Nephron (organoid): Measurements from ENCODE around the gene C15orf62.

Experiments
- H3K27ac Mint-ChIP-seq, 3 experiments: 2 replicates each; pipeline ENCODE4 v1.8.0; 2020; ENCODE audit warnings: mixed read lengths in 3 of 3, mild to moderate bottlenecking in 2 of 3, moderate library complexity in 1 of 3
- H3K27me3 Mint-ChIP-seq: 2 replicates; pipeline ENCODE4 v1.8.0; 2021; ENCODE audit warnings: low read depth, mild to moderate bottlenecking, moderate library complexity, mixed read lengths
- H3K36me3 Mint-ChIP-seq: 2 replicates; pipeline ENCODE4 v1.8.0; 2020; ENCODE audit warnings: low read depth, mixed read lengths
- H3K4me1 Mint-ChIP-seq: 2 replicates; pipeline ENCODE4 v1.8.0; 2020; ENCODE audit warnings: mixed read lengths
- H3K4me3 Mint-ChIP-seq, 3 experiments: 2 replicates each; pipeline ENCODE4 v1.8.0; 2020; ENCODE audit warnings: mild to moderate bottlenecking in 3 of 3, mixed read lengths in 3 of 3, moderate library complexity in 2 of 3
- H3K9me3 Mint-ChIP-seq: 2 replicates; pipeline ENCODE4 v1.8.0; 2020; ENCODE audit warnings: mixed read lengths
- CTCF ChIP-seq, 3 experiments: fragments of 200-600 bp; sonication (generic); IDR thresholded peaks; one replicate each; pipeline ENCODE4 v1.5.0; 2021; ENCODE audit warnings: antibody characterized with exemption in 3 of 3; ENCODE audit not compliant: unreplicated experiment in 3 of 3

Gene C15orf62

GRCh38 chr15:40771242-40771641 is 1.5 kb downstream of the C15orf62 start:
- Mint-ChIP-seq H3K27me3 (no peaks in the 10 kb centered on the region), H3K9me3 (no peaks in the 10 kb centered on the region), H3K27ac (peak overlapping the region in 1 of 3 experiments; percentile 52), H3K4me1 (peaks cover 12% of the 10 kb centered on the region), H3K36me3 (peaks cover 11% of the 10 kb centered on the region), H3K4me3 (no peak overlapping the region)
- no peak for TF ChIP-seq CTCF (IDR thresholded peaks at IDR 0.05; ENCODE audit: unreplicated experiment in 3 of 3)

- Mint-ChIP-seq H3K9me3 (no peaks in the 10 kb centered on the region), H3K36me3 (peaks cover 18% of the 10 kb centered on the region), H3K4me3 (no peak overlapping the region), H3K27ac (no peak overlapping the region), H3K27me3 (no peaks in the 10 kb centered on the region), H3K4me1 (peaks cover 12% of the 10 kb centered on the region)
- no peak for TF ChIP-seq CTCF (IDR thresholded peaks at IDR 0.05; ENCODE audit: unreplicated experiment in 3 of 3)
These were observed 2.2 kb downstream of the C15orf62 start for GRCh38 chr15:40772014-40772413.

- TF ChIP-seq CTCF (IDR thresholded peaks at IDR 0.05; ENCODE audit: unreplicated experiment in 3 of 3), result no peak
- no peak overlapping the region for H3K4me3 Mint-ChIP-seq
- H3K27ac Mint-ChIP-seq, result no peak overlapping the region
- H3K9me3 Mint-ChIP-seq, result no peaks in the 10 kb centered on the region
- peaks cover 12% of the 10 kb centered on the region for H3K4me1 Mint-ChIP-seq
- peaks cover 25% of the 10 kb centered on the region for H3K36me3 Mint-ChIP-seq
- H3K27me3 Mint-ChIP-seq, result no peaks in the 10 kb centered on the region
These were observed 3.7 kb downstream of the C15orf62 start for GRCh38 chr15:40773496-40773895.

GRCh38 chr15:40773902-40774301 is 4.1 kb downstream of the C15orf62 start:
- Mint-ChIP-seq H3K4me3 (no peak overlapping the region), H3K27ac (no peak overlapping the region), H3K4me1 (peaks cover 12% of the 10 kb centered on the region), H3K27me3 (no peaks in the 10 kb centered on the region), H3K9me3 (no peaks in the 10 kb centered on the region), H3K36me3 (peaks cover 25% of the 10 kb centered on the region)
- no peak for TF ChIP-seq CTCF (IDR thresholded peaks at IDR 0.05; ENCODE audit: unreplicated experiment in 3 of 3)

- no peak for TF ChIP-seq CTCF (IDR thresholded peaks at IDR 0.05; ENCODE audit: unreplicated experiment in 3 of 3)
- no peak overlapping the region for H3K4me3 Mint-ChIP-seq
- H3K27me3 Mint-ChIP-seq, result no peaks in the 10 kb centered on the region
- H3K4me1 Mint-ChIP-seq, result peaks cover 4% of the 10 kb centered on the region
- H3K27ac Mint-ChIP-seq, result no peak overlapping the region
- H3K36me3 Mint-ChIP-seq, result peaks cover 32% of the 10 kb centered on the region
- H3K9me3 Mint-ChIP-seq, result no peaks in the 10 kb centered on the region
These were observed 5.2 kb downstream of the C15orf62 start for GRCh38 chr15:40775007-40775406.

GRCh38 chr15:40775740-40776536 is 6.2 kb downstream of the C15orf62 start:
- no peaks in the 10 kb centered on the region for H3K27me3 Mint-ChIP-seq
- no peak overlapping the region for H3K27ac Mint-ChIP-seq
- no peaks in the 10 kb centered on the region for H3K4me1 Mint-ChIP-seq
- no peaks in the 10 kb centered on the region for H3K9me3 Mint-ChIP-seq
- TF ChIP-seq CTCF (IDR thresholded peaks at IDR 0.05; ENCODE audit: unreplicated experiment in 3 of 3), result no peak
- H3K36me3 Mint-ChIP-seq, result peaks cover 35% of the 10 kb centered on the region
- H3K4me3 Mint-ChIP-seq, result no peak overlapping the region
